H1 (cell line): ENCODE data around the gene TMEM266. TPM values are rescaled to one million over a fixed set of nuclear protein-coding genes. Genes with fewer than 3 reads are reported as not detected.
A peak's percentile ranks its signal among the peaks of the same experiment; 100 is the strongest.

Source experiments
- CTCF ChIA-PET: fragments of 300-600 bp; sonication (Branson Sonifier 250); formaldehyde crosslinking; loops from one replicate; lab custom pipeline; 2021; ENCODE audit not compliant: partially characterized antibody; lab: Charles Lee
- POLR2A ChIA-PET: fragments of 300-600 bp; sonication (Branson Sonifier 250); formaldehyde crosslinking; loops from one replicate; lab custom pipeline; 2021; ENCODE audit warnings: inconsistent platforms; ENCODE audit not compliant: partially characterized antibody; lab: Charles Lee
- DNase-seq, 2 experiments: peaks; one replicate each; pipeline versions ENCODE4 v3.0.0 to v3.0.0-alpha.2; 2010 to 2022; ENCODE audit warnings: low spot score in 2 of 2, low read depth in 1 of 2, mixed read lengths in 1 of 2
- FAIRE-seq: peaks from 2 replicates; lab custom pipeline; 2011; peaks lifted over from hg19 to GRCh38; lab: Jason Lieb, UNC
- H2AFZ ChIP-seq: 2 replicates; pipeline ENCODE4 v1.8.1; 2012; ENCODE audit warnings: low read length, inconsistent platforms
- H2AK5ac ChIP-seq: 2 replicates; pipeline ENCODE4 v1.6.1; 2013; ENCODE audit warnings: low read depth, low read length
- H2BK120ac ChIP-seq: replicated peaks from 2 replicates; pipeline ENCODE3; 2013; ENCODE audit warnings: low read depth, low read length, inconsistent platforms
- H2BK12ac ChIP-seq: 2 replicates; pipeline ENCODE4 v1.6.1; 2013; ENCODE audit warnings: low read depth, low read length
- H2BK15ac ChIP-seq: 2 replicates; pipeline ENCODE4 v1.6.1; 2013; ENCODE audit warnings: low read length
- H2BK20ac ChIP-seq: 2 replicates; pipeline ENCODE4 v1.6.1; 2013; ENCODE audit warnings: low read length
- H2BK5ac ChIP-seq: 2 replicates; pipeline ENCODE4 v1.6.1; 2013; ENCODE audit warnings: low read depth, low read length
- H3K14ac ChIP-seq: 2 replicates; pipeline ENCODE4 v1.6.1; 2013; ENCODE audit warnings: inconsistent platforms; ENCODE audit not compliant: insufficient read length
- H3K18ac ChIP-seq: 2 replicates; pipeline ENCODE4 v1.6.1; 2013; ENCODE audit warnings: low read length; ENCODE audit errors: extremely low read depth
- H3K23ac ChIP-seq: 2 replicates; pipeline ENCODE4 v1.6.1; 2013; ENCODE audit warnings: inconsistent platforms; ENCODE audit not compliant: insufficient read length
- H3K23me2 ChIP-seq: 2 replicates; pipeline ENCODE4 v1.6.1; 2013; ENCODE audit warnings: low read depth, low read length
- H3K27ac ChIP-seq: 2 replicates; pipeline ENCODE4 v1.6.1; 2011; ENCODE audit warnings: low read depth, low read length, inconsistent platforms
- H3K27me3 ChIP-seq, 4 experiments: replicated peaks in 1 of 4; 1 replicate in 1 of 4; 2 replicates in 3 of 4; pipeline versions ENCODE4 v1.6.1 to v1.8.1; 2011 to 2013; ENCODE audit warnings: low read length in 3 of 4, mild to moderate bottlenecking in 3 of 4, inconsistent platforms in 2 of 4, mixed read lengths in 2 of 4, moderate library complexity in 1 of 4; ENCODE audit not compliant: control insufficient read depth in 3 of 4, insufficient read depth in 3 of 4; ENCODE audit errors: extremely low read depth in 1 of 4
- H3K36me3 ChIP-seq, 4 experiments: 2 replicates each; pipeline versions ENCODE4 v1.6.1 to v1.8.1; 2011 to 2013; ENCODE audit warnings: mild to moderate bottlenecking in 4 of 4, low read length in 3 of 4, moderate library complexity in 2 of 4, control low read depth in 1 of 4, inconsistent platforms in 1 of 4; ENCODE audit not compliant: insufficient read depth in 4 of 4, control insufficient read depth in 2 of 4
- H3K4ac ChIP-seq: replicated peaks from 2 replicates; pipeline ENCODE3; 2013; ENCODE audit warnings: low read length, low read depth, mixed read lengths, inconsistent platforms; ENCODE audit not compliant: insufficient read length
- H3K4me1 ChIP-seq, 4 experiments: replicated peaks in 1 of 4; 1 replicate in 1 of 4; 2 replicates in 3 of 4; pipeline versions ENCODE4 v1.6.1 to v1.8.1; 2011 to 2013; ENCODE audit warnings: low read length in 3 of 4, inconsistent platforms in 2 of 4, mixed read lengths in 1 of 4; ENCODE audit not compliant: insufficient read depth in 4 of 4, control insufficient read depth in 3 of 4
- H3K4me2 ChIP-seq, 2 experiments: 2 replicates each; pipeline versions ENCODE4 v1.6.1 to v1.8.1; 2011 to 2013; ENCODE audit warnings: low read depth in 2 of 2, low read length in 2 of 2, control low read depth in 1 of 2, inconsistent platforms in 1 of 2, mild to moderate bottlenecking in 1 of 2; ENCODE audit not compliant: insufficient read depth in 1 of 2
- H3K4me3 ChIP-seq, 4 experiments: fragments of 200-600, 300-600 bp in 1 of 4; sonication (generic), shearing (Covaris generic), sonication (Bioruptor Twin) in 1 of 4; 2 replicates each; pipeline versions ENCODE4 v1.5.1 to v1.8.1; 2011 to 2016; ENCODE audit warnings: low read length in 4 of 4, low read depth in 3 of 4, control low read depth in 2 of 4, inconsistent platforms in 2 of 4, mild to moderate bottlenecking in 2 of 4, mixed read lengths in 1 of 4, moderate library complexity in 1 of 4; ENCODE audit not compliant: insufficient read depth in 2 of 4; ENCODE audit errors: extremely low read depth in 1 of 4
- H3K56ac ChIP-seq: replicated peaks from 2 replicates; pipeline ENCODE3; 2013; ENCODE audit warnings: low read depth, mild to moderate bottlenecking, mixed read lengths, low read length, inconsistent platforms; ENCODE audit not compliant: insufficient read length
- H3K79me1 ChIP-seq: 2 replicates; pipeline ENCODE4 v1.6.1; 2013; ENCODE audit warnings: low read depth, low read length, control low read depth
- H3K79me2 ChIP-seq, 2 experiments: 2 replicates each; pipeline versions ENCODE4 v1.6.1 to v1.8.1; 2012 to 2013; ENCODE audit warnings: low read length in 2 of 2, mild to moderate bottlenecking in 2 of 2, inconsistent platforms in 1 of 2; ENCODE audit not compliant: insufficient read depth in 2 of 2, control insufficient read depth in 1 of 2
- H3K9ac ChIP-seq, 4 experiments: replicated peaks in 1 of 4; 1 replicate in 1 of 4; 2 replicates in 3 of 4; pipeline versions ENCODE4 v1.6.1 to v1.8.1; 2011 to 2013; ENCODE audit warnings: low read depth in 3 of 4, low read length in 3 of 4, control low read depth in 2 of 4, mild to moderate bottlenecking in 2 of 4, moderate library complexity in 2 of 4, inconsistent platforms in 1 of 4; ENCODE audit errors: extremely low read depth in 1 of 4
- H3K9me3 ChIP-seq, 2 experiments: 2 replicates each; pipeline versions ENCODE4 v1.6.1 to v1.8.1; 2012 to 2013; ENCODE audit warnings: mild to moderate bottlenecking in 2 of 2, moderate library complexity in 2 of 2, control low read depth in 1 of 2, inconsistent platforms in 1 of 2, low read depth in 1 of 2, low read length in 1 of 2, mixed read lengths in 1 of 2; ENCODE audit not compliant: insufficient read depth in 2 of 2
- H4K20me1 ChIP-seq, 2 experiments: replicated peaks in 1 of 2; 2 replicates each; pipeline versions ENCODE3 to v1.8.1; 2011 to 2013; ENCODE audit warnings: inconsistent platforms in 2 of 2, low read length in 2 of 2, mild to moderate bottlenecking in 1 of 2; ENCODE audit not compliant: insufficient read depth in 2 of 2, control insufficient read depth in 1 of 2
- H4K5ac ChIP-seq: 2 replicates; pipeline ENCODE4 v1.6.1; 2013; ENCODE audit warnings: low read length, low read depth, mixed read lengths, inconsistent platforms; ENCODE audit not compliant: insufficient read length
- H4K8ac ChIP-seq: 2 replicates; pipeline ENCODE4 v1.8.0; 2013; ENCODE audit warnings: mild to moderate bottlenecking, moderate library complexity, low read length, inconsistent platforms; ENCODE audit not compliant: insufficient read depth; ENCODE audit errors: extremely low read depth
- H4K91ac ChIP-seq: replicated peaks from 2 replicates; pipeline ENCODE3; 2013; ENCODE audit warnings: low read length, mixed read lengths, inconsistent platforms; ENCODE audit not compliant: insufficient read length
- BACH1 ChIP-seq: IDR thresholded peaks from 2 replicates; pipeline ENCODE4 v1.6.1; 2012; ENCODE audit warnings: low read length, improper control_type of control experiment
- BRCA1 ChIP-seq: IDR thresholded peaks from 2 replicates; pipeline ENCODE4 v1.6.1; 2012; ENCODE audit warnings: low read depth, low read length, improper control_type of control experiment
- CBX8 ChIP-seq: fragments of 300-800, 300-1000 bp; sonication (generic); IDR thresholded peaks from 2 replicates; pipeline ENCODE4 v1.7.1; 2016; ENCODE audit warnings: low read depth, low read length, borderline replicate concordance
- CTBP2 ChIP-seq: IDR thresholded peaks from 2 replicates; pipeline ENCODE4 v1.7.0; 2011; ENCODE audit warnings: borderline replicate concordance, mild to moderate bottlenecking, moderate library complexity, mixed read lengths, low read length; ENCODE audit not compliant: insufficient read depth, insufficient read length
- E2F6 ChIP-seq: IDR thresholded peaks from 2 replicates; pipeline ENCODE4 v1.6.1; 2012; ENCODE audit warnings: inconsistent platforms
- MAFK ChIP-seq: IDR thresholded peaks from 2 replicates; pipeline ENCODE4 v1.6.1; 2012; ENCODE audit warnings: low read depth, mild to moderate bottlenecking, improper control_type of control experiment, low read length
- MAX ChIP-seq: IDR thresholded peaks from 2 replicates; pipeline ENCODE4 v1.6.1; 2012; ENCODE audit warnings: inconsistent platforms
- SIRT6 ChIP-seq: IDR thresholded peaks from one replicate; pipeline ENCODE4 v1.7.1; 2012; ENCODE audit warnings: low read length, inconsistent platforms
- SP1 ChIP-seq: IDR thresholded peaks from 2 replicates; pipeline ENCODE4 v1.6.1; 2011; ENCODE audit warnings: low read depth, low read length
- WGBS, 2 experiments: shearing (Covaris generic) in 1 of 2; methylation state at CpG; one replicate each; pipeline versions ENCODE4 v1.1.6 to v1.1.7; 2013 to 2015; ENCODE audit warnings: low lambda C conversion rate in 2 of 2, mixed read lengths in 2 of 2, inconsistent platforms in 1 of 2, low coverage in 1 of 2, missing lambda C conversion rate in 1 of 2; ENCODE audit not compliant: insufficient replicate concordance in 2 of 2, insufficient coverage in 1 of 2, insufficient read length in 1 of 2; ENCODE audit errors: extremely low coverage in 1 of 2, missing lambda C conversion rate in 1 of 2; 5-methylcytosine and 5-hydroxymethylcytosine counted together
- polyA plus RNA-seq, 7 experiments: library from polyadenylated mRNA; depleted of rRNA in 3 of 7; stranded (reverse) in 5 of 7; unstranded in 2 of 7; fragments of >200 nt in 5 of 7; fragments of 200-250 nt in 2 of 7; gene quantifications; 1 replicate in 5 of 7; 2 replicates in 1 of 7; 4 replicates in 1 of 7; pipeline versions ENCODE4 v1.2.1 to v1.2.3, GENCODE V29; 2011 to 2013; ENCODE audit warnings: missing spikeins in 2 of 7, mixed read lengths in 2 of 7
- total RNA-seq: library from RNA; stranded (reverse); fragmentation: NEBNext Ultra II Directional; extraction: Animal tissue kit (Norgen Biotek cat#: 25700); gene quantifications from 2 replicates; pipeline ENCODE4 v1.2.1, GENCODE V29; 2021

The TMEM266 gene
- total and polyA plus RNA-seq, 2 of the 8 experiments (the other 6 are each of a cell fraction or from before 2014, with no cell fraction given), result 2.6 TPM

- DNase-seq (no peak), FAIRE-seq (no peak)
- H3K79me1 ChIP-seq, result no peaks in the 10 kb centered on the region
- no peaks in the 10 kb centered on the region for H3K9me3 ChIP-seq
- no peaks in the 10 kb centered on the region for H3K36me3 ChIP-seq
- peaks cover 2 to 10% (median 6%) of the 10 kb centered on the region in 4 experiments for H3K4me1 ChIP-seq
- no peak overlapping the region for H2AK5ac ChIP-seq
- no peak overlapping the region for H2AFZ ChIP-seq
- peak overlapping the region; percentile 48; the same call in 1 of the 2 replicates for H3K18ac ChIP-seq
- H3K23ac ChIP-seq, result no peak overlapping the region
- no peak overlapping the region for H2BK5ac ChIP-seq
- peaks cover 0 to 10% (median 0%) of the 10 kb centered on the region in 4 experiments; a peak in 4 of 7 replicates for H3K27me3 ChIP-seq
- no peak overlapping the region for H3K27ac ChIP-seq
- no peaks in the 10 kb centered on the region for H3K79me2 ChIP-seq
- no peak overlapping the region for H4K8ac ChIP-seq
- H3K4me2 ChIP-seq, result peak overlapping the region in 1 of 2 experiments; percentile 13; a peak in 2 of 4 replicates
- POLR2A ChIA-PET, result no interaction called here
- H3K14ac ChIP-seq, result no peak overlapping the region
- H4K20me1 ChIP-seq, result no peaks in the 10 kb centered on the region
- H4K91ac ChIP-seq, result no peak overlapping the region
- TF ChIP-seq SIRT6 (no peak), E2F6 (no peak), BACH1 (no peak), MAFK (no peak), CBX8 (no peak), SP1 (no peak), MAX (no peak), CTBP2 (no peak), BRCA1 (no peak)
- no peak overlapping the region for H2BK120ac ChIP-seq
- WGBS, 2 experiments, result 68% methylated on average over 3 of the region's 3 CpGs; no CpG with 5 or more reads in 1 of the 2 experiments
- no peak overlapping the region for H3K56ac ChIP-seq
- H3K4ac ChIP-seq, result no peak overlapping the region
- H3K23me2 ChIP-seq, result peaks cover 5% of the 10 kb centered on the region; the same call in 1 of the 2 replicates
- H2BK20ac ChIP-seq, result no peak overlapping the region
- CTCF ChIA-PET, result interaction anchor here (1.1 to 2.6 kb wide), 4 partner anchors 11 to 84 kb away, joined by 5 to 13 read pairs (median 6); no protein-coding TSS in a partner anchor
- H3K4me3 ChIP-seq, result no peak overlapping the region
- no peak overlapping the region for H3K9ac ChIP-seq
- H2BK15ac ChIP-seq, result no peak overlapping the region
- no peak overlapping the region for H4K5ac ChIP-seq
- H2BK12ac ChIP-seq, result no peak overlapping the region
These were observed 4.6 kb downstream of the TMEM266 start for GRCh38 chr15:76064375-76064774.
